ENCODE data around the gene ATXN1.

The ATXN1 gene

GRCh38 chr6:16670617-16671051 lies 90.6 kb downstream of the ATXN1 start:
- DNase-seq = peak; percentile 83

GRCh38 chr6:16670183-16670582 lies 91.1 kb downstream of the ATXN1 start:
- no peak for DNase-seq

- DNase-seq = peak; percentile 84
These were observed 92.0 kb downstream of the ATXN1 start for GRCh38 chr6:16669227-16669626.

DNA sequence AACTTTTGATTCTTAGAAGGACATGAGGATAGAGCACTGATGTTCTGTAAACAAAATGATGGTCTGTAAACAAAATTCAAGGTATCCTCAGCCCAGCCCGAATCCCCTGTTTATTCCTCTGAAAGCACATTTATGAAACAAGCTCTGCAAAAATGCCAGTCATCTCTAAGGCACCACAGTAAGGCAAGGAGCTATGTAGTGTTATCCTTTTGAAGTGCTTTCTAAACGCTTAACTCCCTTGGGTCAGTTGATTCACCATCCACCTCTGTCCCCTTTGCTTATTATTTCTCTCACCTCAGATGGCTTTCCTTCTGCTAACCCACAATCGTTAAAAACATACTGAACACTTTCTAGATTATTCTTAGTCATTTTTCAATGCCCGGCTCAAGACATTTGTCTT lies 93.8 kb downstream of the ATXN1 start:
- no peak for DNase-seq

DNA sequence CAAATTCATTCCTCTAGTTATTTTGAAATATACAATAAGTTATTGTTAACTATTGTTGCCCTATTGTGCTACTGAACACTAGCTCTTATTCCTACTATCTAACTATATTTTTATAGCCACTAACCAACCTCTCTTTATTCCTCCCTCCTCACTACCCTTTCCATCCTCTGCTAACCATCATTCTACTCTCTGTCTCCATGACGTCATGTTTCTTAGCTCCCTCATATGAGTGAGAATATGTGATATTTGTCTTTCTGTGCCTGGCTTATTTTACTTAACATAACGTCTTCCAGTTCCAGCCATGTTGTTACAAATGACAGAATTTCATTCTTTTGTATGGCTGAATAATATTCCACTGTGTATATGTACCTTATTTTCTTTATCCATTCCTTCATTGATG lies 95.3 kb downstream of the ATXN1 start:
- DNase-seq = no peak

DNA sequence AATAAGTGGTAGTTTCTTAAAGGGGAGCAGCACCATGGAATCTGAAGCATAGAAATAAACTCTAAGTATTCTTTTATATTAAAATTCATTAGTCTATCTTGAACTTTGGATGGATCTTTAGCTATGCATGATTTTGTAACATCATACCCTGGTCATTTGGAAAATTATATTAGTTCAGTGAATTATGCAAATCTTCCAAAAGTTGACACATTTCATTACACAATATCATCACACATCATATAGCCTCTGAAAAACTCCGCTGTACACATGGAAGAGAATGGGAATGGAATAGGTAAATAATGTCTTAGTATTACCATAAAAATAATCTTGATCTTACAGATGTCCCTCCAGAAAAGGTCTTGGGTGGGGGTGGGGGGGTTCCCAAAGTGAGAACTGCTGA lies 96.1 kb downstream of the ATXN1 start:
- no peak for DNase-seq

GRCh38 chr6:16663901-16664300 lies 97.4 kb downstream of the ATXN1 start:
- no peak for DNase-seq

DNA sequence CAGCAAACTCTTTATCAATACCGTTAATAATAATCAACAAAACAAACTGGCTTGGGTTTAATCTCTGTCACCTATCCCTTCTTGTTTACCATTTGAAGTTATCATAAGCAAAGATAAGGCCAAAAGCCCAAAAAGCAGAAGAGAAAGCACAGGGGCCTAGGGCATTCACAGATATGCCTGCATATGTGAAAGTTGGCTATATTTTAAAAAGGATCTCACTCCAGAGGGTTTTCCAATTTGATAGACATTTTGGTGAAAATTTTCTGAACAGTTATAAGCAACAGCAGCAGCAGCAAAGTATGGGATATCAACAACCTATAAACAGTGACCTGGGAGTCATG lies 101.1 kb downstream of the ATXN1 start:
- DNase-seq = no peak

DNA sequence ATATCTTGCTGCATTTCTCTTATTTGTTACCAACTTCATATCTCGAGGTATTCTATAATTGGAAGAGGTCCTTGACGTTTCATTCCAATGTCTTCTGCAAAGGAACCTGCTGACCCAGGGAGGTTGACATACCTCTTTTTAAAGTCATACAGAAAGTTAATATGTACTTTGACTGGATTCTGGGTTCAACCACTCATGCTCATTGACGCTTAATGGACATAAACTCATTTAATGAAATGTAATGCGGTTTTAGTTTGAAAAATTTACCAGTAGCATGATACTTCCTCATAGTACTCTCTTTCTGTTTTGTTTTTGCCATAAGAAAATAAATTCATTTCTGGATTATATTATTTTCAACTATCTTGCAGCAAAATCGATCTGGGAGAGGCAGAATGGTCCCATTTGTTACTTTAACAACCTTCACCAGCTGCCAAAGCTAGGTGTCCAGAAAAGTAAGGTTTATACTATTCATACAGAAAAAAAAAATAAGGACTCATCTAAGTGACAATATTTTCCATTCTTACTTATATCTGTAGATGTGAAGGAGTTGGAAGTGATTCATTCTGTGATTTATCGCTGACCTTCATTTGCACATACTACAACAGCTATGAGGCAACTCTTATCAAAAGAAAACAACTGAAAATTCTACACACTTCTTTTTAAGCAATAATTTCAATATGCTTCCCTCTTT lies 101.6 kb downstream of the ATXN1 start:
- peak; percentile 73 for DNase-seq

- peak; percentile 43 for DNase-seq
These were observed 102.8 kb downstream of the ATXN1 start for GRCh38 chr6:16658348-16659034.

DNA sequence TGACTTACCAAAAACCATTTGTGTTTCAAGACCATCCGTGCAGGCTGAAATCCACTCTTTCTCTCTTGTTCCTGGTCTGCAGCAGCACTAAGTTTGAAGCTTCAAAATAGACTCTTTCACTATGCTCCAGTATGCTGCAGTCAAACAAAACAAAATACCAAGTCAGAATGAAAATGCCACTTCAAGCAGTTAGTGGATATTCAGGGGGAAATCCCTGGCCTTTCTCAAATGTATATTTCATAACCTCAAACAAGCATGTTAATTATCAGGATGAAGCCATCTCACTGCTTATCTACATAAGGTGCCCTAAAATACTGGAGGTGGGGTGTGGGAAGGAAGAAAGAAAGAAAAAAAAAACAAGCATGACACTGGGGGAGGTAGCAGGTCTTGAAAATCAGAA lies 103.5 kb downstream of the ATXN1 start:
- peak; percentile 88 for DNase-seq

GRCh38 chr6:16656451-16656850 lies 104.8 kb downstream of the ATXN1 start:
- no peak for DNase-seq

DNA sequence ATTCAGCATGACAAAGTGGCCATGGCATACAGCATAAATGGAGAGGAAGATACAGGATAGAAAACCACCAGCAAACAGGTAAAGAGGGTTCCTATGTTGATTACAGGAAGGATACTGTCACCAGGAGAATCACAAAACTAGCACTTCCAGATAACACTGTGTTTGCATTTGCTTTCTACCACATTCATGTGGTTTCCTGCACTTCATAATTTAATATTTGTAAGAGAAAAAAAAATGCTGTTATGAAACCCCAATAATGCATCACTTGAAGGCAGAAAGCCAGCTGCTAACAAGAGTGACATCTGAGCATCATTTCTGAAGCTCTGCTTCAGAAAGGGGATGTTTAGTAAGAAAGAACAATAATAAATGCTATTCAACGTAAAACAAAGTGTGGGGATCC lies 106.6 kb downstream of the ATXN1 start:
- peak; percentile 72 for DNase-seq

- DNase-seq = no peak
These were observed 108.0 kb downstream of the ATXN1 start for GRCh38 chr6:16653226-16653625.

- peak; percentile 75 for DNase-seq
These were observed 109.4 kb downstream of the ATXN1 start for GRCh38 chr6:16651871-16652270.

GRCh38 chr6:16649890-16650289 lies 111.4 kb downstream of the ATXN1 start:
- DNase-seq = no peak

- no peak for DNase-seq
These were observed 112.0 kb downstream of the ATXN1 start for GRCh38 chr6:16649241-16649640.

- no peak for DNase-seq
These were observed 113.3 kb downstream of the ATXN1 start for GRCh38 chr6:16648003-16648402.

DNA sequence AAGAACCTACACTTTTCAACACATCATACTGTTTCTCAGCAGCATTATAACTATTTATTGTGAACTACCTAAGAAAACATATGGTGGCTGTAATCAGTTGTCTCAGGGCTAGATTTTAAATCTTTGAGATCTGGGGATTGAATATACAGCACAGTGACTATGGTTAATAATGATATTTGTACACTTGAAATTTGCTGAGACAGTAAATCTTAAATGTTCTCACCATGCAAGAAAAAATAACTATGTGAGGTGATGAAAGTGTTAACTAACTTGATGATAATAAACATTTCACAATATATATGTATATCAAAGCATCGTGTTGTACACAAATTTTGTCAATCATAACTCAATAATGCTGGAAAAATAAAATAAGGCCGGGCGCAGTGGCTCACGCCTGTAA lies 113.8 kb downstream of the ATXN1 start:
- DNase-seq = no peak

DNA sequence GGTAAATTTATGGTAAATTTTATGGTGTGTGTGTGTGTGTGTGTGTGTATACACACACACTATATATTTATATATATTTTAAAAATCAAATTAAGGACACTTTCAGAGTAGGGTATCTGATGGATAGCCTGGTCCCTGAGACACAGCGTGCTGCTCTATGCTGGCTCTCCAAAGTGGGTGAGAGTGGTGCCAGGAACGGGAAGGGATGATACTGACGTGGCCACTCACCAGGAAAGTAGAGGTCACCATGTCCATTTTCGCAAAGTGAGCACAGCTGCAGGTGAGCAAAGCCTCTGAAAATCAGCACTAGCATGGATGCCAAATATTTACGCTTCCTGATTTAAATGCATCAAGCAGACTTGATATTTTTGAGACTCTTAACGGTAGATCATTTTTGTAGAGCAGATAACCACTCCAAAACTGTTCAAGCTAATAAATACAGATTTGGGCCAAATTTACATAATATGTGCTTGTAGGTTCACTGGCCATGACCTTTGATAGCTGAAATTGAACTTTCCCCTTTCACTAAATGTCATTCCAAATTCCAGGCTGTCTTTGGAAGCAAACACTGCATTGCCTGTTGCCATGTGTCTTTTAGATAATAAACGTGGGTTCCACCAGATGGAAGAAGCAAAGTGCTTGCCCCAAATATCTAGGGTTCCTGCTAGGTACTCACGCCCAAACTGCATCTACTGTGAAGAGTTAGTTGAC lies 116.6 kb downstream of the ATXN1 start:
- DNase-seq = no peak

DNA sequence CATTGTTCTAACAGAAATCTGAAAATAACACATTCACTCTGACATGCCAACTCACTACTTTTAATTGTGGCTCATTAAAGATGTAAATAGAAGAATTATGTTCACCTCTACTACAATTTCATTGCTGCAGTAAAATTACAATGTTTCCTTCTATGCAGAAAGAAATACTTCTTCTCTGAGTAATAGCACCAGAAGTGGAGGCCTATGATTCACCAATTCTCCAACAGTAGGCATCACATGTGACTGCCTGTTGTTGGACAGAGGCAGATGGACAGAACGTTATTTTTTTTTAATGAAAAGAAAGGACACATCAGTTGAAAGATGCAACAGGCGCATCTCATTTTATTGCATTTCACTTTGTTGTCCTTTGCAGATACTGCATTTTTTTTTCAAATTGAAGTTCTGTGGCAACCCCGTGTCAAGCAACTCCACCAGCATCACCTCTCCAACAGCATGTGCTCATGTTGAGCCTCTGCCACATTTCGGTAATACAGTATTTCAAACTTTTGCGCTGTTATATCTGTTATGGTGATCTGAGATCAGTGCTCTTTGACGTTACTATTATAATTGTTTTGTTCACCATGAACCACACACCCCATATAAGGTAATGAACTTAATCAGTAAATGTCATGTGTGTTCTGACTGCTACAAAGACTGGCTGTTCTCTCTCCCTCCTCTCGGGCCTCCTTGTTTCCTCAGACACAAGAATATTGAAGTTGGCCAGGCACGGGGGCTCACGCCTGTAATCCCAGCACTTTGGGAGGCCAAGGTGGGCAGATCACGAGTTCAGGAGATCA lies 121.4 kb downstream of the ATXN1 start:
- no peak for DNase-seq

GRCh38 chr6:16637635-16638034 lies 123.6 kb downstream of the ATXN1 start:
- no peak for DNase-seq
